GM23338 (cell line): Measurements from ENCODE around the gene MCAM. TPM values are rescaled to one million over a fixed set of nuclear protein-coding genes. Genes with fewer than 3 reads are reported as not detected.

Experiments used
- ATAC-seq: fragments of 200-7000 bp; cut with Tn5 transposase; 3 replicates; pipeline ENCODE4 v1.9.1; 2020
- DNase-seq: peaks from one replicate; pipeline ENCODE4 v3.0.0-alpha.2; 2015; ENCODE audit warnings: low spot score
- H2AFZ ChIP-seq: fragments of 200-600 bp; sonication (generic); 2 replicates; pipeline ENCODE4 v1.8.0; 2016; ENCODE audit warnings: antibody characterized with exemption, mild to moderate bottlenecking, moderate library complexity
- H3F3A ChIP-seq: fragments of 200-600 bp; sonication (generic); replicated peaks from 2 replicates; pipeline ENCODE4 v1.8.0; 2017; ENCODE audit warnings: antibody characterized with exemption, mixed run types, low read depth
- H3K27ac ChIP-seq: fragments of 200-600 bp; sonication (generic); 2 replicates; pipeline ENCODE4 v1.6.1; 2016; ENCODE audit warnings: low read depth
- H3K27me3 ChIP-seq: fragments of 200-600 bp; sonication (generic); 2 replicates; pipeline ENCODE4 v1.8.0; 2016; ENCODE audit warnings: mild to moderate bottlenecking, mixed run types, moderate library complexity; ENCODE audit not compliant: insufficient read depth
- H3K36me3 ChIP-seq: fragments of 200-600 bp; sonication (generic); 2 replicates; pipeline ENCODE4 v1.8.0; 2016; ENCODE audit warnings: mild to moderate bottlenecking; ENCODE audit not compliant: insufficient read depth
- H3K4me1 ChIP-seq: fragments of 200-600 bp; sonication (generic); 2 replicates; pipeline ENCODE4 v1.8.0; 2016; ENCODE audit warnings: mild to moderate bottlenecking, moderate library complexity; ENCODE audit not compliant: insufficient read depth
- H3K4me2 ChIP-seq: fragments of 200-600 bp; sonication (generic); 2 replicates; pipeline ENCODE4 v1.7.1; 2017; ENCODE audit warnings: mixed run types
- H3K4me3 ChIP-seq: fragments of 200-600 bp; sonication (generic); 2 replicates; pipeline ENCODE4 v1.6.1; 2016; ENCODE audit warnings: mixed run types
- H3K79me2 ChIP-seq: fragments of 200-600 bp; sonication (generic); replicated peaks from 2 replicates; pipeline ENCODE4 v1.8.0; 2017; ENCODE audit warnings: mild to moderate bottlenecking; ENCODE audit not compliant: insufficient read depth
- H3K9me2 ChIP-seq: fragments of 200-600 bp; sonication (generic); 2 replicates; pipeline ENCODE4 v1.8.0; 2017; ENCODE audit not compliant: insufficient read depth
- H4K20me1 ChIP-seq: fragments of 200-600 bp; sonication (generic); replicated peaks from 2 replicates; pipeline ENCODE4 v1.8.0; 2017; ENCODE audit warnings: mild to moderate bottlenecking; ENCODE audit not compliant: insufficient read depth
- H3K27ac Mint-ChIP-seq: 2 replicates; pipeline ENCODE4 v1.8.0; 2020; ENCODE audit warnings: inconsistent platforms, mild to moderate bottlenecking, moderate library complexity, mixed read lengths
- H3K27me3 Mint-ChIP-seq: 3 replicates; pipeline ENCODE4 v1.8.0; 2022; ENCODE audit warnings: low read depth, mild to moderate bottlenecking, moderate library complexity, mixed read lengths, inconsistent platforms; ENCODE audit not compliant: insufficient read depth, poor library complexity
- H3K36me3 Mint-ChIP-seq: 3 replicates; pipeline ENCODE4 v1.8.0; 2021; ENCODE audit warnings: low read depth, mild to moderate bottlenecking, inconsistent platforms, moderate library complexity, mixed read lengths
- H3K4me1 Mint-ChIP-seq: 3 replicates; pipeline ENCODE4 v1.8.0; 2020; ENCODE audit warnings: mild to moderate bottlenecking, inconsistent platforms, mixed read lengths
- H3K4me3 Mint-ChIP-seq: 3 replicates; pipeline ENCODE4 v1.8.0; 2021; ENCODE audit warnings: moderate library complexity, mild to moderate bottlenecking, inconsistent platforms, mixed read lengths
- H3K9me3 Mint-ChIP-seq: 3 replicates; pipeline ENCODE4 v1.8.0; 2020; ENCODE audit warnings: moderate library complexity, mild to moderate bottlenecking, inconsistent platforms, mixed read lengths
- EZH2 ChIP-seq: fragments of 200-600 bp; sonication (generic); IDR thresholded peaks from one replicate; pipeline ENCODE4 v1.8.0; 2017; ENCODE audit warnings: antibody characterized with exemption, mild to moderate bottlenecking, low read depth; ENCODE audit not compliant: unreplicated experiment
- EZH2phosphoT487 ChIP-seq: fragments of 200-600 bp; sonication (generic); IDR thresholded peaks from one replicate; pipeline ENCODE4 v1.8.1; 2018; ENCODE audit warnings: antibody characterized with exemption; ENCODE audit not compliant: unreplicated experiment
- NANOG ChIP-seq: IDR thresholded peaks from 2 replicates; pipeline ENCODE4 v1.6.1; 2016; ENCODE audit warnings: antibody characterized with exemption, borderline replicate concordance
- ZNF114 ChIP-seq: fragments of 250-450 bp; sonication (Bioruptor Pico); IDR thresholded peaks from 2 replicates; pipeline ENCODE4 v1.5.0; 2020; ENCODE audit warnings: mild to moderate bottlenecking, moderate library complexity
- ZNF331 ChIP-seq: fragments of 250-450 bp; sonication (Bioruptor Pico); IDR thresholded peaks from 2 replicates; pipeline ENCODE4 v1.5.0; 2020; ENCODE audit warnings: low read depth, mild to moderate bottlenecking, moderate library complexity
- ZNF462 ChIP-seq: fragments of 250-450 bp; sonication (Bioruptor Pico); IDR thresholded peaks from 2 replicates; pipeline ENCODE4 v1.5.0; 2020; ENCODE audit warnings: mild to moderate bottlenecking, moderate library complexity
- polyA plus RNA-seq: library from polyadenylated mRNA; unstranded; fragments of >200 nt; fragmentation: Nextera tagmentation; extraction: Ambion mirVana; gene quantifications from 2 replicates; pipeline ENCODE4 v1.2.1, GENCODE V29; 2016
- total RNA-seq: library from RNA; depleted of rRNA; stranded (reverse); fragments of >200 nt; shearing (Covaris generic); gene quantifications from 2 replicates; pipeline ENCODE4 v1.2.3, GENCODE V29; 2014
- TF ChIP-seq, protein P1 (sequence below): IDR thresholded peaks from one replicate; pipeline ENCODE4 v1.6.1; 2018; ENCODE audit warnings: antibody characterized with exemption; ENCODE audit not compliant: unreplicated experiment
- TF ChIP-seq, protein P2 (sequence below): IDR thresholded peaks from 2 replicates; pipeline ENCODE4 v1.6.1; 2016; ENCODE audit warnings: antibody characterized with exemption

The MCAM gene
- total and polyA plus RNA-seq, 2 experiments from 2014 or later, result 8.9 to 79.5 TPM

- peaks cover 17% of the 10 kb centered on the region for H3K27me3 Mint-ChIP-seq
- Histone ChIP-seq H4K20me1 (no peaks in the 10 kb centered on the region), H3K4me3 (no peak overlapping the region), H3K27ac (no peak overlapping the region), H3F3A (peaks cover 11% of the 10 kb centered on the region; the same call in 1 of the 2 replicates), H3K4me1 (peaks cover 22% of the 10 kb centered on the region), H3K4me2 (no peak overlapping the region), H3K36me3 (no peaks in the 10 kb centered on the region), H3K9me2 (no peaks in the 10 kb centered on the region), H3K79me2 (no peaks in the 10 kb centered on the region), H2AFZ (peak overlapping the region; percentile 79), H3K27me3 (0 out of 2 replicates have a peak, but pooled peaks cover 6% of the 10 kb centered on the region)
- H3K4me1 Mint-ChIP-seq, result peaks cover 19% of the 10 kb centered on the region; the same call in 2 of the 3 replicates
- H3K9me3 Mint-ChIP-seq, result no peaks in the 10 kb centered on the region
- H3K4me3 Mint-ChIP-seq, result no peak overlapping the region; the same call in 2 of the 3 replicates
- no peak for ATAC-seq
- no peak overlapping the region for H3K27ac Mint-ChIP-seq
- DNase-seq, result no peak
- no peaks in the 10 kb centered on the region for H3K36me3 Mint-ChIP-seq
- TF ChIP-seq ZNF462 (CRISPR knock-in tag) (no peak), ZNF114 (no peak), NANOG (no peak), EZH2phosphoT487 (no peak), ZNF331 (CRISPR knock-in tag) (no peak), EZH2 (no peak)
- TF ChIP-seq, protein P1, sequence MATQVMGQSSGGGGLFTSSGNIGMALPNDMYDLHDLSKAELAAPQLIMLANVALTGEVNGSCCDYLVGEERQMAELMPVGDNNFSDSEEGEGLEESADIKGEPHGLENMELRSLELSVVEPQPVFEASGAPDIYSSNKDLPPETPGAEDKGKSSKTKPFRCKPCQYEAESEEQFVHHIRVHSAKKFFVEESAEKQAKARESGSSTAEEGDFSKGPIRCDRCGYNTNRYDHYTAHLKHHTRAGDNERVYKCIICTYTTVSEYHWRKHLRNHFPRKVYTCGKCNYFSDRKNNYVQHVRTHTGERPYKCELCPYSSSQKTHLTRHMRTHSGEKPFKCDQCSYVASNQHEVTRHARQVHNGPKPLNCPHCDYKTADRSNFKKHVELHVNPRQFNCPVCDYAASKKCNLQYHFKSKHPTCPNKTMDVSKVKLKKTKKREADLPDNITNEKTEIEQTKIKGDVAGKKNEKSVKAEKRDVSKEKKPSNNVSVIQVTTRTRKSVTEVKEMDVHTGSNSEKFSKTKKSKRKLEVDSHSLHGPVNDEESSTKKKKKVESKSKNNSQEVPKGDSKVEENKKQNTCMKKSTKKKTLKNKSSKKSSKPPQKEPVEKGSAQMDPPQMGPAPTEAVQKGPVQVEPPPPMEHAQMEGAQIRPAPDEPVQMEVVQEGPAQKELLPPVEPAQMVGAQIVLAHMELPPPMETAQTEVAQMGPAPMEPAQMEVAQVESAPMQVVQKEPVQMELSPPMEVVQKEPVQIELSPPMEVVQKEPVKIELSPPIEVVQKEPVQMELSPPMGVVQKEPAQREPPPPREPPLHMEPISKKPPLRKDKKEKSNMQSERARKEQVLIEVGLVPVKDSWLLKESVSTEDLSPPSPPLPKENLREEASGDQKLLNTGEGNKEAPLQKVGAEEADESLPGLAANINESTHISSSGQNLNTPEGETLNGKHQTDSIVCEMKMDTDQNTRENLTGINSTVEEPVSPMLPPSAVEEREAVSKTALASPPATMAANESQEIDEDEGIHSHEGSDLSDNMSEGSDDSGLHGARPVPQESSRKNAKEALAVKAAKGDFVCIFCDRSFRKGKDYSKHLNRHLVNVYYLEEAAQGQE, result no peak
- TF ChIP-seq, protein P2, sequence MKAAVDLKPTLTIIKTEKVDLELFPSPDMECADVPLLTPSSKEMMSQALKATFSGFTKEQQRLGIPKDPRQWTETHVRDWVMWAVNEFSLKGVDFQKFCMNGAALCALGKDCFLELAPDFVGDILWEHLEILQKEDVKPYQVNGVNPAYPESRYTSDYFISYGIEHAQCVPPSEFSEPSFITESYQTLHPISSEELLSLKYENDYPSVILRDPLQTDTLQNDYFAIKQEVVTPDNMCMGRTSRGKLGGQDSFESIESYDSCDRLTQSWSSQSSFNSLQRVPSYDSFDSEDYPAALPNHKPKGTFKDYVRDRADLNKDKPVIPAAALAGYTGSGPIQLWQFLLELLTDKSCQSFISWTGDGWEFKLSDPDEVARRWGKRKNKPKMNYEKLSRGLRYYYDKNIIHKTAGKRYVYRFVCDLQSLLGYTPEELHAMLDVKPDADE, result no peak
Measured at GRCh38 chr11:119324189-119324588, 7.3 kb upstream of the MCAM start.
